HepG2 (cell line): ENCODE measurements around the gene TK2. TPM values are rescaled to one million over a fixed set of nuclear protein-coding genes. Genes with fewer than 3 reads are reported as not detected.

Experiments used
- ATAC-seq: fragments of 200-7000 bp; cut with Tn5 transposase; 3 replicates; pipeline ENCODE4 v1.9.1; 2020; ENCODE audit warnings: mild to moderate bottlenecking, moderate library complexity
- BruUV-seq: library from RNA; stranded (reverse); fragments of 400-500 nt; replicated peaks from 2 replicates; lab custom pipeline; 2021; lab: Mats Ljungman, UMichigan
- CTCF ChIA-PET: fragments of 300-600 bp; formaldehyde crosslinking; extraction: SDS; loops from one replicate; lab custom pipeline; 2021; ENCODE audit warnings: low total read pairs, inconsistent platforms, low intra/inter-chr PET ratio; lab: Yijun Ruan, JAX
- POLR2A ChIA-PET: fragments of 350-600 bp; sonication (Branson Sonifier 250); formaldehyde crosslinking; loops from one replicate; lab custom pipeline; 2020; ENCODE audit warnings: antibody characterized with exemption, inconsistent platforms; lab: Yijun Ruan, JAX
- DNase-seq: peaks from one replicate; pipeline ENCODE4 v3.0.0-alpha.2; 2015; ENCODE audit warnings: low spot score
- FAIRE-seq: peaks from 3 replicates; lab custom pipeline; 2011; peaks lifted over from hg19 to GRCh38; lab: Jason Lieb, UNC
- H2AFZ ChIP-seq: one replicate; pipeline ENCODE4 v1.6.1; 2011; ENCODE audit warnings: low read length, inconsistent platforms
- H3K27ac ChIP-seq: fragments of 300-600 bp; 3 replicates; pipeline ENCODE4 v1.8.0; 2011; ENCODE audit warnings: mixed run types, mild to moderate bottlenecking, mixed read lengths, low read length, inconsistent platforms; ENCODE audit not compliant: insufficient read depth; ENCODE audit errors: extremely low read length
- H3K27me3 ChIP-seq, 2 experiments: fragments of 200-600 bp in 1 of 2; 2 replicates in 1 of 2; 3 replicates in 1 of 2; pipeline versions ENCODE4 v1.6.0 to v1.8.0; 2011; ENCODE audit warnings: low read length in 2 of 2, mild to moderate bottlenecking in 2 of 2, moderate library complexity in 2 of 2, inconsistent platforms in 1 of 2; ENCODE audit not compliant: insufficient read depth in 2 of 2, control insufficient read depth in 1 of 2
- H3K36me3 ChIP-seq, 2 experiments: fragments of 200-600 bp in 1 of 2; replicated peaks in 1 of 2; 2 replicates in 1 of 2; 3 replicates in 1 of 2; pipeline versions ENCODE4 v1.5.1 to v1.8.0; 2011; ENCODE audit warnings: low read length in 2 of 2, inconsistent platforms in 1 of 2; ENCODE audit not compliant: insufficient read depth in 2 of 2, control insufficient read depth in 1 of 2
- H3K4me1 ChIP-seq: 2 replicates; pipeline ENCODE4 v1.5.1; 2012; ENCODE audit warnings: low read length, inconsistent platforms; ENCODE audit not compliant: insufficient read depth
- H3K4me2 ChIP-seq: 2 replicates; pipeline ENCODE4 v1.6.0; 2011; ENCODE audit warnings: low read depth, low read length, inconsistent platforms
- H3K4me3 ChIP-seq, 3 experiments: fragments of 200-600 bp in 1 of 3; sonication (generic), shearing (Covaris generic) in 1 of 3; replicated peaks in 1 of 3; 2 replicates each; pipeline ENCODE4 v1.5.1; 2011 to 2016; ENCODE audit warnings: low read length in 3 of 3, inconsistent platforms in 2 of 3, low read depth in 2 of 3, mild to moderate bottlenecking in 2 of 3, control low read depth in 1 of 3, mixed read lengths in 1 of 3; ENCODE audit not compliant: insufficient read depth in 1 of 3
- H3K79me2 ChIP-seq: one replicate; pipeline ENCODE4 v1.6.1; 2011; ENCODE audit warnings: low read length, inconsistent platforms; ENCODE audit not compliant: insufficient read depth
- H3K9ac ChIP-seq: 2 replicates; pipeline ENCODE4 v1.6.0; 2011; ENCODE audit warnings: mild to moderate bottlenecking, low read depth, low read length, inconsistent platforms; ENCODE audit not compliant: insufficient read depth
- H3K9me3 ChIP-seq: 2 replicates; pipeline ENCODE4 v1.5.1; 2012; ENCODE audit warnings: mild to moderate bottlenecking, low read length
- H4K20me1 ChIP-seq: 2 replicates; pipeline ENCODE4 v1.6.0; 2011; ENCODE audit warnings: inconsistent platforms, mild to moderate bottlenecking, low read length, moderate library complexity; ENCODE audit not compliant: insufficient read depth
- KLF13 ChIP-seq: sonication (generic); formaldehyde crosslinking; IDR thresholded peaks from 2 replicates; pipeline ENCODE4 v1.4.0; 2020; ENCODE audit warnings: mild to moderate bottlenecking, missing genetic modification reagents
- NKX3-1 ChIP-seq: sonication (generic); formaldehyde crosslinking; IDR thresholded peaks from 2 replicates; pipeline ENCODE4 v1.5.0; 2020; ENCODE audit warnings: missing genetic modification reagents
- SP4 ChIP-seq: sonication (generic); formaldehyde crosslinking; IDR thresholded peaks from 2 replicates; pipeline ENCODE4 v1.8.1; 2023; ENCODE audit warnings: mild to moderate bottlenecking, missing genetic modification reagents
- SRSF1 ChIP-seq: fragments of 200-400 bp; formaldehyde crosslinking; optimal IDR thresholded peaks from 2 replicates; pipeline ENCODE3; 2017; ENCODE audit warnings: mild to moderate bottlenecking, low read depth, low read length, moderate library complexity
- TFE3 ChIP-seq: IDR thresholded peaks from 2 replicates; pipeline ENCODE4 v1.6.1; 2016
- ZNF512B ChIP-seq: sonication (generic); formaldehyde crosslinking; IDR thresholded peaks from 2 replicates; pipeline ENCODE4 v1.5.1; 2020; ENCODE audit warnings: missing genetic modification reagents, mild to moderate bottlenecking, borderline replicate concordance
- ZNF724P ChIP-seq: sonication (generic); formaldehyde crosslinking; IDR thresholded peaks from 2 replicates; pipeline ENCODE4 v1.8.0; 2022; ENCODE audit warnings: missing genetic modification reagents, borderline replicate concordance
- WGBS: methylation state at CpG from one replicate; pipeline ENCODE4 v1.1.6; 2017; ENCODE audit warnings: low lambda C conversion rate; 5-methylcytosine and 5-hydroxymethylcytosine counted together
- in situ Hi-C: cut with HindIII; loops from 2 replicates; pipeline ENCODE4 v1.10.0; 2017; ENCODE audit warnings: low pct_unique_long_range_greater_than_20kb; ENCODE audit not compliant: extremely low pct_ligation_motif_present
- intact Hi-C: fragments of 100-400 bp; cut with micrococcal nuclease; formaldehyde crosslinking; loops from one replicate; pipeline ENCODE4 v1.10.0; 2022; ENCODE audit not compliant: unreplicated experiment
- polyA plus RNA-seq, 8 experiments: library from polyadenylated mRNA; depleted of rRNA in 3 of 8; stranded (reverse) in 7 of 8; unstranded in 1 of 8; fragments of >200 nt; fragmentation: Illumina TruSeq in 4 of 8; extraction: Trizol in 4 of 8; gene quantifications; 2 replicates each; pipeline versions ENCODE4 v1.2.1 to v1.2.3, GENCODE V29; 2011 to 2016; ENCODE audit warnings: low read depth in 4 of 8, missing spikeins in 1 of 8, mixed read lengths in 1 of 8; ENCODE audit not compliant: insufficient read depth in 1 of 8
- total RNA-seq, 5 experiments: library from RNA; depleted of rRNA; stranded (reverse); fragments of >200 nt; fragmentation: Illumina TruSeq; extraction: Trizol; gene quantifications; 2 replicates each; pipeline ENCODE4 v1.2.3, GENCODE V29; 2016; ENCODE audit warnings: low read depth in 1 of 5

The TK2 gene
- total and polyA plus RNA-seq, 2 of the 13 experiments (the other 11 are each of a cell fraction or from before 2014, with no cell fraction given), result 18.7 to 21.0 TPM

GRCh38 chr16:66525396-66526180 is 24.3 kb downstream of the TK2 start (continued):
- TF ChIP-seq TFE3 (CRISPR knock-in tag) (no peak), ZNF724P (CRISPR knock-in tag) (no peak)

- H2AFZ ChIP-seq, result no peak overlapping the region
- FAIRE-seq, result no peak
- POLR2A ChIA-PET, result no interaction called here
- H3K9me3 ChIP-seq, result no peaks in the 10 kb centered on the region
- no TSS peak for BruUV-seq
- in situ Hi-C loops (no loop called here), intact Hi-C loops (no loop called here)
- peaks cover 15 to 32% of the 10 kb centered on the region in 2 experiments for H3K36me3 ChIP-seq
- no peaks in the 10 kb centered on the region for H3K27me3 ChIP-seq
- no peaks in the 10 kb centered on the region for H3K79me2 ChIP-seq
- CTCF ChIA-PET, result no interaction called here
- H3K4me3 ChIP-seq, result no peak overlapping the region
- ATAC-seq, result no peak
- no peak for DNase-seq
- H3K9ac ChIP-seq, result no peak overlapping the region
- H4K20me1 ChIP-seq, result no peaks in the 10 kb centered on the region
- H3K27ac ChIP-seq, result no peak overlapping the region
- 90% methylated on average over 6 of the region's 6 CpGs for WGBS
- H3K4me2 ChIP-seq, result no peak overlapping the region
- peaks cover 8% of the 10 kb centered on the region for H3K4me1 ChIP-seq
- TF ChIP-seq NKX3-1 (no peak), ZNF512B (CRISPR knock-in tag) (no peak), KLF13 (CRISPR knock-in tag) (no peak), SRSF1 (no peak), SP4 (CRISPR knock-in tag) (no peak)
Measured at GRCh38 chr16:66524601-66525164, 25.2 kb downstream of the TK2 start.
